Measurements from ENCODE around the gene DMPK.
A peak's percentile ranks its signal among the peaks of the same experiment; 100 is the strongest.

DMPK gene

DNA sequence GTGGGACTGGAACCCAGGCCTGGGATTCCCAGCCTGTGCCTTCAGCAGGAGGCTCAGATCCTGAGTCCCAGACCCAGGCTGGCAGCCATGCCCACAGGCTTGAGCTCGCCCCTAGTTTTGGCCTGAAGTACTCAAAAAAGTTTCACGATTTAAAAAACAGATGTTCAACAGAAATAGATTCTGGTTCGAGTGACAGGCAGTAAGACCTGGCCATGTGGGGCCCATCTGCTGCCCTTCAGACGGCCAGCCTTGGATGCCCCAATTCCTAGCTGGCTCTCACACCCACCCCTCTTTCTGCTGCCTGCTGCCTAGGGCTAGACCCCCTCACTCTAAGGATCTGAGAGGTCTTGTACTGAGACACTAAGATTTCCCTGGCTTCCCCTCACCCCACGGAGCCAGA lies 2.8 kb upstream of the DMPK start:
- no peak for DNase-seq

DNA sequence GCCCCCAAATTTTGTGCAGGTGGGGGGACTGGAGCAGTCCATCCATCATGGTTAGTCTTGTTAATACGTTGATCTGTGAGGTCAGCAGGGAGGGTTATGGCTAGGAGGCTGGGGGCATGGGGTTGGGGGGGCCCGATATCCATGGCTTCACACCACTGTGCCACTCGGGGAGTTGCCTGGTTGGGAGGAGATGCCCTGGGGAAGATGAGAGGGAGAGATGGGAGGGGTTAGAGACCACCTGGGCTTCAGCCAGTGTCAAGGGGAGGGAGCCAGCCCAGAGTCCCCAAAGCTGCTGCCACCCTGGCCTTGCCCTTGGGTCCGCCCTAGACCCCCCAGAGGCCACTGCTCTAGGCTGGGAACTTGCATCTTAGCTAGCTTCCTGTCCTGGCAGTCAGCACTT lies 1.8 kb upstream of the DMPK start:
- DNase-seq = no peak

DNA sequence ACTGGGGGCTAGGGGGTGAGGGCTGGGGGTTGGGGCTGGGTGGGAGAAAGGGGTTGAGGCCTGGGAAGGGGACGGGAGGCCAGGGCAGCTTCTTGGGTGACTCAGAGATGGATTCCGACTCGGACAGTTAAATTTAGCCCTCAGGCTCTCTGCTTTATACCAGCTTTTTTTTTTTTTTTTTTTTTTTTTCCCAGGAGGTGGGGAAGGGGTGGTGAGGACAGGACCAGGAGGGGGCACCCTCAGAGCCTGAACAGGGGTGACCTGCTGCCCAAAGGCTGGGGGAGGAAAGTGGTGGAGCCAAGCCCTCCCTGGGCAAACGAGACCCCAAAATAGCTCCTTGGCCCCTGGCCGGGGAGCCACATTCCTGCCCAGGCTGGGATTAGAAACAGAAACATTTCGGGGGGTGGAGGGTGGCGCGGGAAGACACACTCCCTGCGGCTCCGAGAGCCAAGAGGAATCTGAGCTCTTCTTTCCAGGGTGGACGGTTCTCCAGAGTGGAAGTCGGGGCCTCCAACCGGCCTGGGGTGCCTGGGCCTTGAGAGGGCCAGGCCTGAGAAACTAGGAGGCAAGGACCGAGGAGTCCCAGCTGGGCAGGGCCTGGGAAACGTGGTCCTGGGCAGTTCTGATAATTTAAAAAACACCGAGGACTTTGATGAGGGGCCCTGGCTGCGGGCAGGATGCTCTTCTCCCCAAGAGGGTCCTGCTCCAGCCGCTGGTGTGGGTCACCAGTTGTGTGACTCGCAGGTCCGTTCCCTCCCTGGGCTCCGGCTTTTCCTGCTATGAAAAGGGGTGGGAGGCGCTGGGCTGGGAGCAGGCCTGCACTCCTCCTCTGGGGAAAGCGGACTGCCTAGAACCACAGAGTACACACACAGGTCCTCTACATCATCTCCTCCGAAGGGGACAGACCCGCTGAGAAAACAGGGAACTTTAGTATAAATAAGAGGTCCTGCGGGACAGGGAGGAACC lies 813 bp upstream of the DMPK start:
- peak; percentile 13 for DNase-seq

DNA sequence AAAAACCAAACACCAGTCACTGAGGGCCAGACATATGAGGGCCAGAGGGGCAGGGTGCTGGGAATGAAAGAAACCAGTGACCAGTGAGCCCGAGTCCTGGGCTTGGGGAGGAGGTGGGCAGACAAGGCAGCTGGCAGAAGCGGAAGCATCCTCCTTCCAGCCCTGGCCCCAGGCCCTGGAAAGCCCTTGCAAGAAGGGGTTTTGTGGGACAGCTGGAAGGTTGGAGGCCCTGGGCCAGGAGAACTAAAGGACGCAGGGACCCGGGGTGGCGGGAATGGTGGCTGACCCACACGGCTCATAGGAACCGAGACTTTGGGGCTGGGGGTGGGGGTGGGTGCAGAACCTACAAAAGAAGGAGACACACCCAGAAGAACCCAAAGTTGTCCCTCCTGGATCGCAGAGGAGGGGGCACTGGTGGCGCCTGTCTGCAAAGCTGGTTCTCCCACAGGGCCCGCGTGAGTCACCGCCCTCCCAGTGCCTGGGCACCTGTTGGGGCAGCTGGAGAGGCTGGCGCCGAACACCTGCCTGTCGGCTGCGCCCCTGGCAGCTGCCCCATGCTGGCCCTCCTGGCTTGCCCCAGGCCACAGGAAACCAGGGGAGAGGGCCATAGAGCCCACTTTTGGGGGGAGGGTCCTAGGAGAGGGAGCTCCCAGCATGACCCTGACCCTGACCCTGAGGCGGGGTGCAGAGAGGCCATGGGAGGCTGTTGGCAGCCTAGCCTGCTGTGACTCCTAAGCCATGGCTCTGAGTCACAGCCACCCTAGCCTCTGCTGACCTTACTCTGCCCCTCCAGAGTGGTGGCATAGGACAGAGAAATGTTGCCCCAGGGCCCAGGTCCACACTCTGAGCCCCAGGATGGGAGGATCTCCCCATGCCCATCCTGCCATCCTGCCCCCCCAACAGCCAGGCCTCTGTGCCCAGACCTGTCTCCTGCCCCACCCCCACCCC lies 802 bp downstream of the DMPK start:
- DNase-seq = no peak

DNA sequence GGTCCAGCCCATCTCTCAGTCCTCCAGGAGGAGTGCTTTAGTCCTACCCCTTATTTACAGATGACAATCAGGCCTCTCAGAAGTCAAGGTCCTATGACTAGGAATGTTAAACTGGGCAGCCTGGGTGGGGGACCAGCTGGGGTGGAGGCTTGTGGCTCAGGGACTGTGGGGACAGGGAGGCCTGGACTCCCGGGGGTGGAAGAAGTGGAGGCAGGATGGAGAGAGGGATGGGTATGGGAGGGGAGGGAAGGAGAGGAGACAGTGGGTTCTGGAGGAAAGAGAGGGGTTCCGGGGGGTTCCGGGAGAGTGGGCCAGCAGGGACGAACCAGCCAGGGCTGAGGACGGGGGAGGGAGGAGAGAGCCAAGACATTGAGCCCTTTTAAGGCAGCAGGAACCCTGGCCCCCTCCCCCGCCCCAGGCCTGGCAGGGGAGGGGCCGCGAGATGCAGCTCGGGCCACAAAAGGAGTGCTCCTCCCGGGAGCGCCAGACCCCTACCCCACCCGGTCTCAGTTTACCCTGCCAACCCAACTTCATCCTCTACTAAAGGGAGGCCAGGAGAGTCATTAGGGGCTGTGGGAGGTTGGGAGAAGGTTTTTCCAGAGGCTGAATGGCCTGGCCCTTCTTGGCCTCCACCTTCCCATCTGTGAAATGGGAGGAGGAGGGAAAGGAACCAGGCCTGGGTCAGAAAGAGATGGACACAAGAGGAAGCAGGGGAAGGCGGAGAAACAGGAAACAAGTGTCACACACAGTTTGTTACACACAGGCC lies 1.7 kb downstream of the DMPK start:
- DNase-seq = no peak

DNA sequence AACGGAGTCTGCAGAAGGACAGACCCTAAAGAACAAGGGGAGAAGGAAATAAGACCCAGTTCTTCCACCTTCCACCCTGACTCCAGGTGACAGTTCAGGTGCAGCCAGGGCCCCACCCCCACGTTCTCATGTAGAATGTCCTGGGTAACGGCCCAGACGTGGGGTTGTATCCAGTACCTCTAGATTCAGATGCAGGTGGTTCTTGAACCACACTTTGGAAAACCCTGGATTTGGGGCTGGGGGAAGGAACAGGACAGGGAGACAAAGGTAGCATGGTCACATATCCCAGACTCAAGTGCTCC lies 2.2 kb downstream of the DMPK start:
- DNase-seq = no peak

DNA sequence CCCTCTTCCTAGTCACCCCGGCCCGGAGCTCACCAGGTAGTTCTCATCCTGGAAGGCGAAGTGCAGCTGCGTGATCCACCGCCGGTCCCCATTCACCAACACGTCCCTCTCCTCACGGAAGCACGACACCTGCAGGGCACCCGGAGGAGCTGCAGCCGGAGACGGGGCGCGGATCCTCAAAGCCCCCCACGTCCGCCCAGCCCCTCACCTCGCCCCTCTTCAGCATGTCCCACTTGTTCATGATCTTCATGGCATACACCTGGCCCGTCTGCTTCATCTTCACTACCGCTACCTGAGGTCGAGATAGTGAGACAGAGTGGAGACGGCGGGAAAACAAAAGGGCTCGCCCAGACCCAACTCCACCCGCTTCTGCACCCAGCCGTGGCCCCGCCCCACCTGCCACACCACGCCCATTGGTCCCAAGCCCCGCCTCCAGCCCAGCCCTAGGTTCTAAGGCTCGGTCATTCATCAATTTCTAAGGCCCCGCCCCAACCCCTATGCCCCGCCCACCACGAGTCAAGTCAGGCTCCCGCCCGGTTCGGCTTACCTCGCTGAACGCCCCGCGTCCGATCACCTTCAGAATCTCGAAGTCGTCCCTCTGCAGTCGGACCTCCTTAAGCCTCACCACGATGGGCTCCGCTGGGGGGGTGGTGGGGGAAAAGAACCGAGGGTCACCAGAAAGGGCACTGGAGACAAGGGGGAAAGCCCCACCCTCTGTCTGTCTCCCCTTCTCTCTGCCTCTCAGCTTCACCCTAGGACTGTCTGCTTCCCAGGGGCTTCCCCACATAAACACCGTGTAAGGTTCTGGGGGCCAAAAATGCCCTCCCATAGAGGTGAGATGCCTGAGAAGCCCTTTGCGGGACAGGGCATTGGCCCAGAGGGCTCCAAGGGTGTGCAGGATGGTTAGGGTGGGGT lies 2.8 kb downstream of the DMPK start:
- DNase-seq = no peak

DNA sequence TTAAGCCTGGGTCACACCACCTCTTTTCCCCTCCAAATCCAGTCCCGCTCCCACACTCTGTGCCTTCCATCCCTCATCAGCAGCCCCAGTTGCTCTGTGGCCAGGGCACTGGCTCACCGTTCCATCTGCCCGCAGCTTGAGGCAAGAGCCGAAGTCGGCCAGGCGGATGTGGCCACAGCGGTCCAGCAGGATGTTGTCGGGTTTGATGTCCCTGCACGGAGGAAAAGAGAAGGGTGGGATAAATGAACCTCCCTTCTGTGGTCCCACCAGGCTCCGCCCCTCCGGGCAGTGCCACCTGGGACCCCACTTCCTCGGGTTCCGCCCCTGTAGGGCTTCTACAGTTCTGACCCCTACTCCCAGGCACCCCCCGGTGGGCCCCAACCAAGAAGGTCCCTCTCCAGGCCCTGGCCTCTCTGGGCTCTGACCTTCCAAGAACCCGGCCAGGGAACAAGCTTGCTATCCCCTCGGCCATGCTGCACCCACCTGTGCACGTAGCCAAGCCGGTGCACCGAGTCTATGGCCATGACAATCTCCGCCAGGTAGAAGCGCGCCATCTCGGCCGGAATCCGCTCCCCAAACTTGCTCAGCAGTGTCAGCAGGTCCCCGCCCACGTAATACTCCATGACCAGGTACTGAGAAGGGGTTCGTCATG lies 4.2 kb downstream of the DMPK start:
- no peak for DNase-seq

DNA sequence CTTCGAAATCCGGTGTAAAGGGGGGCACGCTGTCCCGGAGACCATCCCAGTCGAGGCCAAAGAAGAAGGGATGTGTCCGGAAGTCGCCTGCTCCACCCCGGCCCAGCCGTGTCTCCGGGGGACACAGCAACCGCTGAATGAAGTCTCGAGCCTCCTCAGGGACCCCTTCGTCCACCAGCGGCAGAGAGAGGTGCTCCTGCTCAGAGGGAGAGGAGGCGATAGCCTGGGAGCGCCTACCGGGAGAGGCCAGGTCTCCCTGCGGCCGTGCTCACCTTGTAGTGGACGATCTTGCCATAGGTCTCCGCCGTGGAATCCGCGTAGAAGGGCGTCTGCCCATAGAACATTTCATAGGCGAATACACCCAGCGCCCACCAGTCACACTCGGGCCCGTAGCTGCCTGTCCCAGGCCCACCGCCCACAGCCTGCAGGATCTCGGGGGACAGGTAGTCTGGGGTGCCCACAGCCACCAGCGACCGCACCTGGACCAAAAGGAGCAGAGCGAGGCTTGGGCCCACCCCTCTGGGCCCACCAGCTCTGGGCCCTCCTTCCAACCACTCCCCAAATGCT lies 4.8 kb downstream of the DMPK start:
- DNase-seq = no peak

DNA sequence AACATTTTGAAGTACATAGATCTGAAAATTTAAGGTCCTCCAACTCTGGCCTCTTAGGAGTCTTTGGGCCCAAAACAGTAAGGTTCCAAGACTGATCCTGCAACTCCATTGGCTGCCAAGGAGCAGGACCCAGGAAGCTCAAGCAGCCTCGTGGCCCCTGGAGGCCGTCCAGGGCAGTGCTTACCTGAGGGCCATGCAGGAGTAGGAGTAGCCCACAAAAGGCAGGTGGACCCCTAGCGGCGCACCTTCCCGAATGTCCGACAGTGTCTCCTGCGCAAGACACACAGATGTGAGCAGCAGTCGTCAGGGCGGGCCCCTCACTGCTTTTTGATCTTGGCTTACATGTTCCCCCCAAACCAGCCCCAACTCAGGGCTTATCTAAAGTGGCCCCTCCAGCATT lies 7.5 kb downstream of the DMPK start:
- no peak for DNase-seq

DNA sequence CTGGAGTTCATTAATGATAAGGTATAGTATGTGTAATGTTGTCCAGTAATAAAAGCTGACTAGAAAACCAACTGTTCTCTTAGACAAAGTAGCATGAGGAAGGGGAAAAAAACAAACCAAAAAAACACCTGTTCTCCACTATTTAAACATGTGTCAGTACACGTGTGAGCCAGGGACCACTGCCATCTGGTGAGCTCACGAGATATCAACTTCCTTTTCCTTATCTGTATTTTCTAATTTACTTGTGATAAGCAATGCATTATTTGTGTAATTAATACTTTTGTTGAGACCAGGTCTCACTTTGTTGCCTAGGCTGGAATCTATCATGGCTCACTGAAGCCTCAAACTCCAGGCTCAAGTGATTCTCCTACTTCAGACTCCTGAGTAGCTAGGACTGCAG lies 8.9 kb downstream of the DMPK start:
- no peak for DNase-seq

DNA sequence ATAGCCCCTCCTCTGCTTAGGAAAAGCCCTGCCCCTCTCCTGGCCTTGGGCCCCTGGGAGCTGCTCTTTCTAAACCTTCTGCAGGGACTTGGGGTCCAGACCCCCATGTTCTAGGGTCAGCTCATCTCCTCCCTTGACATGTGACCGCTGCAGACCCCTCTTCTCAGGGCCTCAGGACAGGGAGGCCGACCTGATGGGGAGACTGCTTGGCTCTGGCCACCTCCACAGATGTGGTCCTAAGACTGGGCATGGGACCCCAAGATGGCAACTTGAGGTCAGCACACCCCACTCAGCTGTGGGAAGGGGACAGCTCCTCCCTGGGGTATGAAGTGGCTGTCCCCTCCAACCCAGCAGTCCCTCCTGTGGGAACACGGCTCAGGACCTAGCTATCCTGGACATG lies 9.4 kb downstream of the DMPK start:
- no peak for DNase-seq

DNA sequence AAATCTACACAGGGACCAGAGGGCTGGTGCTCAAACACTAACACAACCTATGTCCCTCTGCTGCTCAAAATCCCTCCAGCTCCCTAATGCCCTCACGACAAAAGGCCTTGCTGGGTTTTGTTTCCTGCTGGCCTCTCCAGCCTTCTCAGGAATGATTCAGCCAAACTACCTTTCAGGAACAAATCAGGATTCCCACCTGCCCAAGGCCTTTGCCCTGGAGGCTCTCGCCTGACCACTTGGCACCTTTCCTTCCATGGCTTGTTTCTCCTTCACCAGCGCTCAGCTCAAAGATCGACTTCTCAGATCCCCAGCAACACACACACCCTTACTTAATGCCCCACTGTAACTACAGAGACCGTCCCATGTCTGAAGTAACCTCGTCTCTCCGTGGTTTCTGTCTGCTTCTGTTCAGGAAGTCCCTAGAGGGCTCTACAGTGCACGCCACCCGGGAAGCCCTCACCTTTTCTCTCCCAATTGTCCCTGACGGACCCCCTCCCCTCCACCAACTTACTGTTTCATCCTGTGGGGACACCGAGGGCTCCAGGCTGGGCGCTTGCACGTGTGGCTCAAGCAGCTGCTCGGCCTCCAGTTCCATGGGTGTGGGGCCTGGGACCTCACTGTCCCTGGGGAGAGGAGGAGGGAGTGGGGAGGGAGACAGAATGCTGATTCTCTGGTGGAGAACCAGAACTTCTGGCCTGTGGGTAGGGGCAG lies 10.0 kb downstream of the DMPK start:
- DNase-seq = no peak

DNA sequence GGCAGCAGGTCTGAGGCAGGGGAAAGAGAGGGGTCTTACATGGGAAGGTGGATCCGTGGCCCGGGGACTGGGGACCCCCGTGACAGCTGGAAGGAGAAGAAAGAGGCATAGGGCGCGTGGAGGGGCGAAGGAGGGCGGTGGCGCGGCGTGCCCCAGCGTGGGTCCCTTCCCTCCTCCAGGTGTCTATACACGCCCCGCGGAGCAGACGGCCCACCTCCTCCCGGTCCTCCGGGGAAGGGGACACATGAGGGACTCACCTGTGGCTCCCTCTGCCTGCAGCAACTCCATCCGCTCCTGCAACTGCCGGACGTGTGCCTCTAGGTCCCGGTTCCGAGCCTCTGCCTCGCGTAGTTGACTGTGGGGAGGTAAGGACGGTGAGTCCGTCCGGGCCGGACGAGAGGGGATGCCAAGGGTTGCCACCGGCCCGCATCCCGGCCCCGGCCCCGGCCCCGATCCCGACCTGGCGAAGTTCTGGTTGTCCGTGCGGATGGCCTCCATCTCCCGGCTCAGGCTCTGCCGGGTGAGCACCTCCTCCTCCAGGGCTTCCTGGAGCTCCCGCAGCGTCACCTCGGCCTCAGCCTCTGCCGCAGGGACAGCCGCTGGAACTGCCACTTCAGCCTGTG lies 10.9 kb downstream of the DMPK start:
- DNase-seq = no peak

DNA sequence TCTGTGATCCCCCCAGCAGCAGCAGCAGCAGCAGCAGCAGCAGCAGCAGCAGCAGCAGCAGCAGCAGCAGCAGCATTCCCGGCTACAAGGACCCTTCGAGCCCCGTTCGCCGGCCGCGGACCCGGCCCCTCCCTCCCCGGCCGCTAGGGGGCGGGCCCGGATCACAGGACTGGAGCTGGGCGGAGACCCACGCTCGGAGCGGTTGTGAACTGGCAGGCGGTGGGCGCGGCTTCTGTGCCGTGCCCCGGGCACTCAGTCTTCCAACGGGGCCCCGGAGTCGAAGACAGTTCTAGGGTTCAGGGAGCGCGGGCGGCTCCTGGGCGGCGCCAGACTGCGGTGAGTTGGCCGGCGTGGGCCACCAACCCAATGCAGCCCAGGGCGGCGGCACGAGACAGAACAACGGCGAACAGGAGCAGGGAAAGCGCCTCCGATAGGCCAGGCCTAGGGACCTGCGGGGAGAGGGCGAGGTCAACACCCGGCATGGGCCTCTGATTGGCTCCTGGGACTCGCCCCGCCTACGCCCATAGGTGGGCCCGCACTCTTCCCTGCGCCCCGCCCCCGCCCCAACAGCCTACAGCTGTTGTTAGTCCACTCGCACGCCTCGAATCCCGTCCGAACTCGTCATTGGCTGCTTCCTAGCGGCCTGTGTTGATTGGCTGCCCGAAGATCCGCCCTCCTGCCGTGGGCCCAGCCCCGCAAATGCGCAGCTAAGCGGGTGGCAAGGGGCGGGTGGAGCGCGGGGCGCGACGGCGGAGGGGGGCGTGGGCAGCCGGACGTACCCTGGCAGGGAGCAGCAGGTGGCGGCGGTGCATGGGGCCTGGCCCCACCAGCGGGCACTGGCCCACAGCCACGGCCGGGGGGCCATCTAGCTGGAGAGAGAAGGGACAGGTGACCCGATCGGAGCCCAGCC lies 11.8 kb downstream of the DMPK start:
- DNase-seq = peak; percentile 83

DNA sequence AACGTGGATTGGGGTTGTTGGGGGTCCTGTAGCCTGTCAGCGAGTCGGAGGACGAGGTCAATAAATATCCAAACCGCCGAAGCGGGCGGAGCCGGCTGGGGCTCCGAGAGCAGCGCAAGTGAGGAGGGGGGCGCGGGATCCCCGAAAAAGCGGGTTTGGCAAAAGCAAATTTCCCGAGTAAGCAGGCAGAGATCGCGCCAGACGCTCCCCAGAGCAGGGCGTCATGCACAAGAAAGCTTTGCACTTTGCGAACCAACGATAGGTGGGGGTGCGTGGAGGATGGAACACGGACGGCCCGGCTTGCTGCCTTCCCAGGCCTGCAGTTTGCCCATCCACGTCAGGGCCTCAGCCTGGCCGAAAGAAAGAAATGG lies 12.5 kb downstream of the DMPK start:
- no peak for DNase-seq

DNA sequence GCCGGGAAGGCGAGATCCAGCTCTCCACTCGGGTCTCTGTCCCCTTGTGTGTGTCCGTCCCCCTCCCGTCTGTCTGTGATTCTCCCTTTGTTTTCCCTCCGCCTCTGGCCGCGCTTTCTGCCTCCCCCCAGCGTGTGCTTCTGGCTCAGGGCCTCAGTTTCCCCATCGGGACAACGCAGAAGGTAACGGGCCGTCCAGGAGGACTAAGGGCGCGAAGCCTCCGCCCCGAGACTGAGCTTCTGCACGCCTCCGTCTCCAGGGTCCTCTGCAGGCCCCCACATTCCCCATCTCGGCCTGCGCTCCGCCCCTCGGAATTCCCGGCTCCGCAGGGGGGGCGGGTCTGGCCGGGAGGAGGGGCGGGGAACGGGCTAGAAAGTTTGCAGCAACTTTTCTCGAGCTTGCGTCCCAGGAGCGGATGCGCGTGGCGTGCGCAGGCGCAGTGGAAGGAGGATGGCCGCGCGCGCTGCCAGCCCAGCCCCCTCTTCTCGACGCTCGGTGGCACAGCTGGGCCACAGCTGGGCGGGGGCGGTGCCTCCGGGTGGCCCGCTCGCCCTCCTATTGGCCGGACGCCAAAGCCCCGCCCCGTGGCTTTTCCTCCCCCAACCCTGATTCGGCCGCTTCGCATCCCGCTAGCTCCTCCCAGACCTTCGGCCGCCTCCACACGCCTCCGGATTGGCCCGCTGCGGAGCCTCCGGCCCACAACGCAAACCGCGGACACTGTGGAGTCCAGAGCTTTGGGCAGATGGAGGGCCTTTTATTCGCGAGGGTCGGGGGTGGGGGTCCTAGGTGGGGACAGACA lies 13.1 kb downstream of the DMPK start, which contains the start of gene SIX5:
Gene SIX5, minus strand, starts transcription at position 269 of the 799 bp plus-strand sequence. CDS start 408 bp downstream, outside the sequence.
- peak; percentile 95 for DNase-seq

DNA sequence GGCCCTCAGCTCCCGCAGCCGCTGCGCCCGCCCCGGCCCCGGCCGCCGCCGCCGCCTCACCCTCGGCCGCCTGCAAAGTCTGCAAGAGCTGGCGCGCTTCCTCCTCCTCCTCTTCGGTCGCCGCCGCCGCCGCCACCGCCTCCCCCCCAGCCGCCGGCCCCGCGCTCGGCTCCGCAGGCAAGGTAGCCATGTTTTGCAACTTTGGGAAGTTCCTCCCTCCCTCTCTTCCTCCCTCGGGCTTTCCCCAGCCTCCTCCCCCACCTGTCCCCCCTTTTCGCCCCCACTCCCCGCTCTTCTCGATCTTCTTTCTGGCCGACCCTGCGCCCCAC lies 13.7 kb downstream of the DMPK start:
- DNase-seq = no peak

Data from GOT3 (cell line).